HepG2 (cell line): Measurements from ENCODE around the gene DOK4. TPM values are rescaled to one million over a fixed set of nuclear protein-coding genes. Genes with fewer than 3 reads are reported as not detected.

Experiments used
- ATAC-seq: fragments of 200-7000 bp; cut with Tn5 transposase; 3 replicates; pipeline ENCODE4 v1.9.1; 2020; ENCODE audit warnings: mild to moderate bottlenecking, moderate library complexity
- BruUV-seq: library from RNA; stranded (reverse); fragments of 400-500 nt; replicated peaks from 2 replicates; lab custom pipeline; 2021; lab: Mats Ljungman, UMichigan
- CTCF ChIA-PET: fragments of 300-600 bp; formaldehyde crosslinking; extraction: SDS; loops from one replicate; lab custom pipeline; 2021; ENCODE audit warnings: low total read pairs, inconsistent platforms, low intra/inter-chr PET ratio; lab: Yijun Ruan, JAX
- POLR2A ChIA-PET: fragments of 350-600 bp; sonication (Branson Sonifier 250); formaldehyde crosslinking; loops from one replicate; lab custom pipeline; 2020; ENCODE audit warnings: antibody characterized with exemption, inconsistent platforms; lab: Yijun Ruan, JAX
- DNase-seq: peaks from one replicate; pipeline ENCODE4 v3.0.0-alpha.2; 2015; ENCODE audit warnings: low spot score
- FAIRE-seq: peaks from 3 replicates; lab custom pipeline; 2011; peaks lifted over from hg19 to GRCh38; lab: Jason Lieb, UNC
- H2AFZ ChIP-seq: one replicate; pipeline ENCODE4 v1.6.1; 2011; ENCODE audit warnings: low read length, inconsistent platforms
- H3K27ac ChIP-seq: fragments of 300-600 bp; 3 replicates; pipeline ENCODE4 v1.8.0; 2011; ENCODE audit warnings: mixed run types, mild to moderate bottlenecking, mixed read lengths, low read length, inconsistent platforms; ENCODE audit not compliant: insufficient read depth; ENCODE audit errors: extremely low read length
- H3K27me3 ChIP-seq, 2 experiments: fragments of 200-600 bp in 1 of 2; 2 replicates in 1 of 2; 3 replicates in 1 of 2; pipeline versions ENCODE4 v1.6.0 to v1.8.0; 2011; ENCODE audit warnings: low read length in 2 of 2, mild to moderate bottlenecking in 2 of 2, moderate library complexity in 2 of 2, inconsistent platforms in 1 of 2; ENCODE audit not compliant: insufficient read depth in 2 of 2, control insufficient read depth in 1 of 2
- H3K36me3 ChIP-seq, 2 experiments: fragments of 200-600 bp in 1 of 2; replicated peaks in 1 of 2; 2 replicates in 1 of 2; 3 replicates in 1 of 2; pipeline versions ENCODE4 v1.5.1 to v1.8.0; 2011; ENCODE audit warnings: low read length in 2 of 2, inconsistent platforms in 1 of 2; ENCODE audit not compliant: insufficient read depth in 2 of 2, control insufficient read depth in 1 of 2
- H3K4me1 ChIP-seq: 2 replicates; pipeline ENCODE4 v1.5.1; 2012; ENCODE audit warnings: low read length, inconsistent platforms; ENCODE audit not compliant: insufficient read depth
- H3K4me2 ChIP-seq: 2 replicates; pipeline ENCODE4 v1.6.0; 2011; ENCODE audit warnings: low read depth, low read length, inconsistent platforms
- H3K4me3 ChIP-seq, 3 experiments: fragments of 200-600 bp in 1 of 3; sonication (generic), shearing (Covaris generic) in 1 of 3; replicated peaks in 1 of 3; 2 replicates each; pipeline ENCODE4 v1.5.1; 2011 to 2016; ENCODE audit warnings: low read length in 3 of 3, inconsistent platforms in 2 of 3, low read depth in 2 of 3, mild to moderate bottlenecking in 2 of 3, control low read depth in 1 of 3, mixed read lengths in 1 of 3; ENCODE audit not compliant: insufficient read depth in 1 of 3
- H3K79me2 ChIP-seq: one replicate; pipeline ENCODE4 v1.6.1; 2011; ENCODE audit warnings: low read length, inconsistent platforms; ENCODE audit not compliant: insufficient read depth
- H3K9ac ChIP-seq: 2 replicates; pipeline ENCODE4 v1.6.0; 2011; ENCODE audit warnings: mild to moderate bottlenecking, low read depth, low read length, inconsistent platforms; ENCODE audit not compliant: insufficient read depth
- H3K9me3 ChIP-seq: 2 replicates; pipeline ENCODE4 v1.5.1; 2012; ENCODE audit warnings: mild to moderate bottlenecking, low read length
- H4K20me1 ChIP-seq: 2 replicates; pipeline ENCODE4 v1.6.0; 2011; ENCODE audit warnings: inconsistent platforms, mild to moderate bottlenecking, low read length, moderate library complexity; ENCODE audit not compliant: insufficient read depth
- FUBP1 ChIP-seq: sonication (generic); formaldehyde crosslinking; IDR thresholded peaks from 2 replicates; pipeline ENCODE4 v1.5.1; 2020; ENCODE audit warnings: missing genetic modification reagents, mild to moderate bottlenecking, borderline replicate concordance
- RBM22 ChIP-seq: fragments of 200-400 bp; formaldehyde crosslinking; optimal IDR thresholded peaks from 2 replicates; pipeline ENCODE3; 2017; ENCODE audit warnings: mild to moderate bottlenecking, low read length, moderate library complexity
- TCF7 ChIP-seq: sonication (generic); IDR thresholded peaks from 2 replicates; pipeline ENCODE4 v1.6.1; 2016; ENCODE audit warnings: antibody characterized with exemption, low read depth
- ZNF766 ChIP-seq: sonication (generic); formaldehyde crosslinking; IDR thresholded peaks from 2 replicates; pipeline ENCODE4 v1.5.0; 2020; ENCODE audit warnings: missing genetic modification reagents, borderline replicate concordance
- ZNF772 ChIP-seq: sonication (generic); formaldehyde crosslinking; IDR thresholded peaks from 2 replicates; pipeline ENCODE4 v1.5.0; 2020; ENCODE audit warnings: mild to moderate bottlenecking, missing genetic modification reagents
- WGBS: methylation state at CpG from one replicate; pipeline ENCODE4 v1.1.6; 2017; ENCODE audit warnings: low lambda C conversion rate; 5-methylcytosine and 5-hydroxymethylcytosine counted together
- in situ Hi-C: cut with HindIII; loops from 2 replicates; pipeline ENCODE4 v1.10.0; 2017; ENCODE audit warnings: low pct_unique_long_range_greater_than_20kb; ENCODE audit not compliant: extremely low pct_ligation_motif_present
- intact Hi-C: fragments of 100-400 bp; cut with micrococcal nuclease; formaldehyde crosslinking; loops from one replicate; pipeline ENCODE4 v1.10.0; 2022; ENCODE audit not compliant: unreplicated experiment
- polyA plus RNA-seq, 8 experiments: library from polyadenylated mRNA; depleted of rRNA in 3 of 8; stranded (reverse) in 7 of 8; unstranded in 1 of 8; fragments of >200 nt; fragmentation: Illumina TruSeq in 4 of 8; extraction: Trizol in 4 of 8; gene quantifications; 2 replicates each; pipeline versions ENCODE4 v1.2.1 to v1.2.3, GENCODE V29; 2011 to 2016; ENCODE audit warnings: low read depth in 4 of 8, missing spikeins in 1 of 8, mixed read lengths in 1 of 8; ENCODE audit not compliant: insufficient read depth in 1 of 8
- total RNA-seq, 5 experiments: library from RNA; depleted of rRNA; stranded (reverse); fragments of >200 nt; fragmentation: Illumina TruSeq; extraction: Trizol; gene quantifications; 2 replicates each; pipeline ENCODE4 v1.2.3, GENCODE V29; 2016; ENCODE audit warnings: low read depth in 1 of 5
- TF ChIP-seq, protein P1 (sequence below): sonication (generic); formaldehyde crosslinking; IDR thresholded peaks from 2 replicates; pipeline ENCODE4 v1.5.0; 2020; ENCODE audit warnings: missing genetic modification reagents

The DOK4 gene
- total and polyA plus RNA-seq, 2 of the 13 experiments (the other 11 are each of a cell fraction or from before 2014, with no cell fraction given): 52.7 to 70.0 TPM

GRCh38 chr16:57427307-57427706 lies 59.0 kb downstream of the DOK4 start:
- in situ Hi-C loops: no loop called here
- WGBS: 100% methylated on average over 8 of the region's 8 CpGs
- no peak overlapping the region for H3K4me3 ChIP-seq
- ATAC-seq (no peak), DNase-seq (no peak), FAIRE-seq (no peak)
- no peak overlapping the region for H3K27ac ChIP-seq
- H3K9me3 ChIP-seq: no peaks in the 10 kb centered on the region
- TF ChIP-seq RBM22 (peak; percentile 39), FUBP1 (CRISPR knock-in tag) (no peak)
- peaks cover 19 to 48% of the 10 kb centered on the region in 2 experiments for H3K36me3 ChIP-seq
- no peaks in the 10 kb centered on the region for H4K20me1 ChIP-seq
- BruUV-seq: no TSS peak
- H3K27me3 ChIP-seq: no peaks in the 10 kb centered on the region
- H3K79me2 ChIP-seq: no peaks in the 10 kb centered on the region
- peaks cover 7% of the 10 kb centered on the region for H3K4me1 ChIP-seq
- ChIA-PET POLR2A (no interaction called here), CTCF (no interaction called here)
- no peak overlapping the region for H3K4me2 ChIP-seq
- H2AFZ ChIP-seq: no peak overlapping the region
- intact Hi-C loops: no loop called here
- H3K9ac ChIP-seq: no peak overlapping the region

- Histone ChIP-seq H3K9me3 (no peaks in the 10 kb centered on the region), H3K79me2 (no peaks in the 10 kb centered on the region), H2AFZ (no peak overlapping the region), H3K27me3 (no peaks in the 10 kb centered on the region), H3K4me2 (no peak overlapping the region), H3K36me3 (peaks cover 18 to 39% of the 10 kb centered on the region in 2 experiments), H3K4me3 (no peak overlapping the region), H3K9ac (no peak overlapping the region), H3K4me1 (peaks cover 8% of the 10 kb centered on the region), H4K20me1 (no peaks in the 10 kb centered on the region), H3K27ac (no peak overlapping the region)
- ChIA-PET CTCF (no interaction called here), POLR2A (no interaction called here)
- ATAC-seq: no peak
- intact Hi-C loops: no loop called here
- in situ Hi-C loops: no loop called here
- DNase-seq: no peak
- FAIRE-seq: no peak
- BruUV-seq: no TSS peak
- 93% methylated on average over 5 of the region's 7 CpGs for WGBS
- 0 out of 2 replicates have a peak, but pooled peaks have one; percentile 21 for TF ChIP-seq ZNF766 (CRISPR knock-in tag)
- TF ChIP-seq TCF7: no peak
- TF ChIP-seq ZNF772 (CRISPR knock-in tag): no peak
- TF ChIP-seq, protein P1, sequence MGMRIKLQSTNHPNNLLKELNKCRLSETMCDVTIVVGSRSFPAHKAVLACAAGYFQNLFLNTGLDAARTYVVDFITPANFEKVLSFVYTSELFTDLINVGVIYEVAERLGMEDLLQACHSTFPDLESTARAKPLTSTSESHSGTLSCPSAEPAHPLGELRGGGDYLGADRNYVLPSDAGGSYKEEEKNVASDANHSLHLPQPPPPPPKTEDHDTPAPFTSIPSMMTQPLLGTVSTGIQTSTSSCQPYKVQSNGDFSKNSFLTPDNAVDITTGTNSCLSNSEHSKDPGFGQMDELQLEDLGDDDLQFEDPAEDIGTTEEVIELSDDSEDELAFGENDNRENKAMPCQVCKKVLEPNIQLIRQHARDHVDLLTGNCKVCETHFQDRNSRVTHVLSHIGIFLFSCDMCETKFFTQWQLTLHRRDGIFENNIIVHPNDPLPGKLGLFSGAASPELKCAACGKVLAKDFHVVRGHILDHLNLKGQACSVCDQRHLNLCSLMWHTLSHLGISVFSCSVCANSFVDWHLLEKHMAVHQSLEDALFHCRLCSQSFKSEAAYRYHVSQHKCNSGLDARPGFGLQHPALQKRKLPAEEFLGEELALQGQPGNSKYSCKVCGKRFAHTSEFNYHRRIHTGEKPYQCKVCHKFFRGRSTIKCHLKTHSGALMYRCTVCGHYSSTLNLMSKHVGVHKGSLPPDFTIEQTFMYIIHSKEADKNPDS: no peak
Observed at GRCh38 chr16:57426356-57426755, 59.9 kb downstream of the DOK4 start.
